ENCODE measurements around the gene PDE3A.

The PDE3A gene

GRCh38 chr12:20426957-20427356 lies 58.6 kb downstream of the PDE3A start:
- no peak for FAIRE-seq

- no peak for FAIRE-seq
Observed at GRCh38 chr12:20429852-20430251, 61.5 kb downstream of the PDE3A start.

- FAIRE-seq: no peak
Observed at GRCh38 chr12:20432290-20432689, 64.0 kb downstream of the PDE3A start.

GRCh38 chr12:20434996-20435395 lies 66.7 kb downstream of the PDE3A start:
- FAIRE-seq: no peak

- FAIRE-seq: no peak
Observed at GRCh38 chr12:20436316-20436715, 68.0 kb downstream of the PDE3A start.

- no peak for FAIRE-seq
Observed at GRCh38 chr12:20438299-20438779, 70.0 kb downstream of the PDE3A start.

- no peak for FAIRE-seq
Observed at GRCh38 chr12:20439626-20440025, 71.3 kb downstream of the PDE3A start.

GRCh38 chr12:20440408-20440807 lies 72.1 kb downstream of the PDE3A start:
- no peak for FAIRE-seq

GRCh38 chr12:20442322-20442721 lies 74.0 kb downstream of the PDE3A start:
- FAIRE-seq: no peak

- FAIRE-seq: no peak
Observed at GRCh38 chr12:20443255-20443654, 74.9 kb downstream of the PDE3A start.

- no peak for FAIRE-seq
Observed at GRCh38 chr12:20443792-20444191, 75.5 kb downstream of the PDE3A start.

- no peak for FAIRE-seq
Observed at GRCh38 chr12:20444595-20445170, 76.3 kb downstream of the PDE3A start.

- no peak for FAIRE-seq
Observed at GRCh38 chr12:20445687-20446086, 77.3 kb downstream of the PDE3A start.

- no peak for FAIRE-seq
Observed at GRCh38 chr12:20446836-20447235, 78.5 kb downstream of the PDE3A start.

- no peak for FAIRE-seq
Observed at GRCh38 chr12:20448781-20449180, 80.4 kb downstream of the PDE3A start.

- FAIRE-seq: no peak
Observed at GRCh38 chr12:20450591-20451180, 82.3 kb downstream of the PDE3A start.

- FAIRE-seq: no peak
Observed at GRCh38 chr12:20451761-20452160, 83.4 kb downstream of the PDE3A start.

- FAIRE-seq: no peak
Observed at GRCh38 chr12:20452496-20453010, 84.2 kb downstream of the PDE3A start.

- no peak for FAIRE-seq
Observed at GRCh38 chr12:20453756-20454310, 85.5 kb downstream of the PDE3A start.

GRCh38 chr12:20455001-20455706 lies 86.8 kb downstream of the PDE3A start:
- FAIRE-seq: no peak

- FAIRE-seq: peak; percentile 87
Observed at GRCh38 chr12:20457582-20457981, 89.2 kb downstream of the PDE3A start.

GRCh38 chr12:20458011-20458410 lies 89.7 kb downstream of the PDE3A start:
- no peak for FAIRE-seq

GRCh38 chr12:20459920-20460319 lies 91.6 kb downstream of the PDE3A start:
- FAIRE-seq: no peak

GRCh38 chr12:20460956-20461355 lies 92.6 kb downstream of the PDE3A start:
- no peak for FAIRE-seq
